HG03095 (cell line): Measurements from ENCODE around the gene FAM117B.
"Not testable (repeated sequence)": the region's sequence is repeated elsewhere in the genome, so short reads cannot be mapped to it uniquely, and the experiment has no call there.

Experiments
- ATAC-seq: cut with Tn5 transposase; IDR thresholded peaks from one replicate; pipeline ENCODE4 v1.9.1; 2021; ENCODE audit warnings: moderate library complexity; ENCODE audit not compliant: unreplicated experiment

FAM117B gene

DNA sequence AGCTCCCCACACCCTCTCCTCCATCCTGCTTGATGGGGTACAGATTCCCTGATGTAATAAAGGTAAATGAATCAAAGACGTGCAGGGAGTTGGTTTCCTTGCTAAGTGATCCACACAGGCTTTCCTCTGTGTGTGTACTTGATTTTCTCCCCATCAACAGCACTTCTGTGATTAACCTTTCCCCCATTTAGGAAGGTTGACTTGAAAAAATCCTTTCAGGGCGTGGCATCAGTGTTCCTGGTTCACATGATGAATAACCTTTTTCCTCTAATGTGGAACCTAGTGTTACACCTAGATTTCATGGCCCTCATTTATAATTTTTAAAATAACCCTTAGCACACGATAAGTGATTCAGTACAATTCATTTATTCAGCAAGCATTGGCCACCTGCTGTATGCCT, 121.8 kb downstream of the FAM117B start:
- ATAC-seq, result no peak

DNA sequence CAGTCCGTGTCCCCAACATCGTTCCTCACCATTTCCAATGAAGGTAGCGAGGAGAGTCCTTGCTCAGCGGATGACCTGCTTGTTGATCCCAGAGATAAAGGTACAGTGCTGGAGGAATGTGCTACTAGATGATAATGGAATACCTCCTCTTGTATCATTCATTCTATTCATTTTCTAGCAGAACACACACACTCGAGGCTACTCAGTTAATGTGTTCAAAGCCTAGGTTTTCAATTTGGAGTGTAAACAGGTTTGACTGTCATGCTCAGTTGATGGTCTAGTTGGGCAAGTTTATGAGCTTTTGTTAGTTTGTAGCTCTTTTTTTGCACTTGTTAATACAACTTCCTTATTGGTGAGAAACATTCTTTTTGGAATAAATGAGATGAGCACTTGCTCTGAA, 122.6 kb downstream of the FAM117B start:
- no peak for ATAC-seq

DNA sequence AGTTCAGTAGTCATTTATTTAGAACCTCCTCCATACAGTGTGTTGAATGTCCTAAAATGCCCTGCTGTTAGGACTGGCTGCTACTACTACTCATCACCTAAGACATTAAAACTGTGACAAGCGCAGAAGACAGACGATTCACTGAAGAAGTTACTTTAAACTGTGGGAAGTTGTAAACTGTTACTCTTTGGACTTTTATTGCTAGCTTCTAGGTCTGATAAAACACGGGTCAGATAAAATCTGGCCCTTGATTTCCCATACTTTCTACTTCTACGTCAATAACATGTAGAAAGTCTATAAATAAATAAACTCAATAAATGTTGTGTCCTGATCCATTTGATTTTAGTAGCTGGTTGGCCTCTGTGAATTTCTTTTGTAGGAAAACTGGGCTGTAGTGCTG, 123.4 kb downstream of the FAM117B start:
- ATAC-seq, result no peak

GRCh38 chr2:202758604-202759003, 123.8 kb downstream of the FAM117B start:
- ATAC-seq, result no peak

GRCh38 chr2:202760848-202761247, 126.1 kb downstream of the FAM117B start:
- ATAC-seq, result no peak

DNA sequence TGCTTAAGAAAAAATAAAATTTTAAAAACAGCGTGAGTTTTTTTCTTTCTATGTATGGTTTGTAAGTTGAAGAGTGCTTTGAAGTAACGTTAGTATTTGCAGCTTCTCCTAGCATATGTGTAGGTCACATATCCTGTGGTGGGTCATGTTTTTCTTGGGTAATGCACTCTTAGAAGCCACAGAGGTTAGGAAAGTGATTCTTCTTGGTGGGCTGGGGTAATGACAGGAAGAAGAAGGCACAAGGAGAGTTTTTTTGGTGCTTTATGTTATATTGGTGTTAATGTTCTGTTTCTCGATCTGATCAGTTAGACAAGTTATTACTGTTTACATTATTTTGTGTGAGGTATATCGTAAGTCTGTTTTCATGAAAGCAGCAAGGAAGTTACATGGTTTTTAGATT, 127.8 kb downstream of the FAM117B start:
- ATAC-seq, result no peak

- no peak for ATAC-seq
Observed at GRCh38 chr2:202763916-202764315, 129.1 kb downstream of the FAM117B start.

DNA sequence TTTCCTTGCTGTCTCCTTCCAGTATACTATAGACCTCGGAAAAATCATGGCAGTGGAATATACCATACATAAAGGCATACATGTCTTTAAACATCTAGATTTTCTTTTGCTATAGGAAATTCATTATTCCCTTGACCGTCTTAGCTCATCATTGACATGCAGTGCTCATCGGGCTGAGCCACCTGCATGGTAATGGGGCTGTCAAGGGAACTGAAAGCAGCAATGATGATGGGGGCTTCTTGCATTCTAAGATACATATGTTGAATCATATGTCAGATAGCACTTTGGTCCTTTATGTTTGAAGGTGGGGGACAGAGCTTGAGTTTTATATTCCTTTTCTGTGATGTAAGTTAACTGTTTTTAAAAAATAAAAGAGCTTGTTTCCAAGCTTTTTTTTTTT, 130.2 kb downstream of the FAM117B start:
- no peak for ATAC-seq

DNA sequence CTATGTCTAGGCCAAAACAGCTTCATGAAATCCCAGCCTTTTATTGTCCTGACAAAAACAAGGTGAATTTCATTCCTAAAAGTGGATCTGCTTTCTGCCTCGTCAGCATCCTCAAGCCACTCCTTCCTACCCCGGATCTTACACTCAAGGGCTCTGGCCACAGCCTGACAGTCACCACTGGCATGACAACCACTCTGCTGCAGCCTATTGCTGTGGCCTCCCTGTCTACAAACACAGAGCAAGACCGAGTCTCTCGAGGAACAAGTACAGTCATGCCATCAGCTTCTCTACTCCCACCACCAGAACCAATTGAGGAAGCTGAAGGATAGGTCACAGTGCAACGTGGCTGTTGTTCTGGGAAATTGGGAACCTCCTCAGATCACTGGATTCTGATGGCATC, 130.7 kb downstream of the FAM117B start:
- ATAC-seq, result no peak

GRCh38 chr2:202768273-202768672, 133.5 kb downstream of the FAM117B start:
- ATAC-seq, result no peak

- ATAC-seq, result no peak
Observed at GRCh38 chr2:202769201-202769600, 134.4 kb downstream of the FAM117B start.

GRCh38 chr2:202771336-202771735, 136.6 kb downstream of the FAM117B start:
- ATAC-seq, result no peak

- ATAC-seq, result no peak
Observed at GRCh38 chr2:202771741-202772460, 137.1 kb downstream of the FAM117B start.

DNA sequence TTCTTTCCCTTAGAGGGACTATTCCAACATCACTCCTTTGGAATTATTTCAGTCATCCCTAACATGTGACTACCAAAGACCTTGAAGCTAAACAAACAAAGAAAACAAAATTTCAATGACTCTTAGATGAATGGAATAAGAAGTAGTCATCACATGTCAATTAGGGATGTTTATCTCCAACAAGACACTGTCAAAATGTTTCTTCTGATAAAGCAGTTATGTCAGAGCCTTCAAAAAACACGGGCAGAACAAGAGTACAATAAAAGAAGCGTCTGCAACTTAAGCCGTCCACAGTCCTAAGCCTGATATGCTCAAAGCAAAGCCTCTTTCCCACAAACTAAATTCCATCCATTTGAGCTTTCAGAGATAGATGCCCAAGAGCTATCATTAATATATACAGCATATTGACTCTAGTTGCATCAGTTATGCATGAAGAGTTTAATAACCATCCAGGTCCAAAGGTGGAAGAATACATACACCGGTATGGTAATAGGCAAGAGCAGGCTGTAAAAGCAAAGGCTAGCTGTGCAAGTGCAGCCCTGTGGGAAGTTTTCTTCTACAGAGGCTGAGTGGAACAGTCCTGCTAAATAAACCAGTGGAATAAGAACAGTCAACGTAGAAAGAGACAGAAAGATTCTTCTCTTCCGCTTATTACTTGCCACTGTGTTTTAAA, 138.7 kb downstream of the FAM117B start:
- no peak for ATAC-seq

- ATAC-seq, result no peak
Observed at GRCh38 chr2:202774104-202774503, 139.3 kb downstream of the FAM117B start.

DNA sequence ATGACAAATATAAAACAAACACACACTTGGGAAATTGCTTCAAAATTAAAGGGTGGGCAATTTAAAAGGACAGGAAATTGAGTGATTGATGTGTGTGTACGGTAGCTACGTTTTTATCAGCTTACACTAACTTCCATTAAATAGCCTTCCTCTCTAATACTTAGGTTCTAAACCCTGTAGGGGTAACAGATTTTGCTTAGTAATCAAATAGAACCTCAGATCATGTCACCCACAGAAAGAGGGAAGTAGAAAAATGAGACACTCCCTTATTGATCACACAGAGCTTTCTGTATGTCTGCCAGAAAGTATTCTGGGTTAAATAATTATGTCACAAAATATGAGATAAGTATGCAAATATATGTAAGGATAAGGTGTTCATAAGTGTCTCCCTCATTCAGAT, 143.4 kb downstream of the FAM117B start:
- no peak for ATAC-seq

DNA sequence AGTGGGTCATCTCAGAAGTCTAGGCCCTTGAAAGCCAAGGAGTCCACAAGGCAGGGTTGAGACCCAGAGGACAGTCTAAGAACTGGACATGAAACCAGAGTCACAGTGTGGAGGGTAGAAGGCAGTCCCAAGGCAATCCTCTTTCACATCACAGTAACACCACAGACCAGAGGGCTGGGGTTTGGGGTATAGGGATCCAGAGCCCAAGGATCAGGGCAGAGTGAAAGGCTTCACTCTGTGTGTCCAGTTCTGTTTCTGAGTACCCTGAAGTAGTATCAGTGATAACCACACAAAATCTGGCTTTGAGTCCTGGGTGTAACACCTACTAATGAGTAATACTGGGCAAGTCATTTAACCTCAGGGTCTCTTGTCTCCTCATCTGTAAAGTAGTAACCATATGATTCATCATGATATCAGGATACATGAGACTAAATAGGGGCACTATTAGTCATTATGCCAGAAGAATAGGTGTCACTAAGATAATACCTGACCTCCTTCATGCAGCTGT, 145.8 kb downstream of the FAM117B start:
- peak; percentile 91 for ATAC-seq

DNA sequence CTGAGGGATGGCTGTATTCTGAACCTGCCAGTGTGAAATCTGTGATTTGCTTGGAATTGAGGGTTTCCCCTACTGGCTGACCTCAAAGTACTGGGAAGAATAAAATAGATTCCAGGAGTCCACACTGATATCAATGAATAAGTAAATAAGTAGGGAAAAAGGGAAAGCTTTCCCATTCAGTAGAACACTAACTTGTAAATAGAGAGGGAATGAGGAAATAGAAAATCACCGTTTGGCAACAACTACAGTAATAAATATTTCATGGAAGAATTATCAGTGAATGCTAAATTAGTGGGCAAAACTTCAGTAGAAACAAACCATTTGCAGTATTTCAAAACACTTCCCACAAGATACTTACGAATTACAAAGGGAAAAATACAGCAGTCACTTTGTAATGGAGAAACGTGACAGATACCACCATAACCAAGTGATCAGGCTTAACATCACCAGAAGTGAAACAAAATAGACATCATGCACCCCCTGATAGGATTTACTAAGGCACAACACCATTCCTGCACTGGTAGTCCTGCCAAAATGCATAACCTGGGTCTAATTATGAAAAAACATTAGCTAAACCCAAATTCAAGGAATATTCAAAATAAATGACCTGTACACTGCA, 148.3 kb downstream of the FAM117B start:
- ATAC-seq, result no peak

DNA sequence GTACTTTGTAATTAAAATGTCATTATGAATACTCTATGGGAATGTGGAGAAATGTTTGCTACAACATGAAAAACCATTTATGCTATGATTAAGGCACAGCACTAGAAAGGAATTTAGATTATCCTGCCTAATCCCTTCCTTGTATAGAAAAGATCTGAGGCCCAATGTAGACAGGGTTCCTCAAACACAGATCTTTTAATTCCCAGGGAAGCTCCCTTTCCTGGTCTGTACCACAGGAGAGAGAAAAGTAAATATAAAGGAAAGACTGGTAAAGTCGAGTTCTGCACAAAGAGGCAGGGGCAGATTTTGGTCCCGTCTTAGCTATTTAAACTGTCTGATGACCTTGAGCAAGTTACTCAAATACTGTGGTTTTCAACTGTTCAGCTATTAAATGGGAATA, 152.1 kb downstream of the FAM117B start:
- no peak for ATAC-seq

GRCh38 chr2:202790676-202791075, 155.9 kb downstream of the FAM117B start:
- no peak for ATAC-seq

DNA sequence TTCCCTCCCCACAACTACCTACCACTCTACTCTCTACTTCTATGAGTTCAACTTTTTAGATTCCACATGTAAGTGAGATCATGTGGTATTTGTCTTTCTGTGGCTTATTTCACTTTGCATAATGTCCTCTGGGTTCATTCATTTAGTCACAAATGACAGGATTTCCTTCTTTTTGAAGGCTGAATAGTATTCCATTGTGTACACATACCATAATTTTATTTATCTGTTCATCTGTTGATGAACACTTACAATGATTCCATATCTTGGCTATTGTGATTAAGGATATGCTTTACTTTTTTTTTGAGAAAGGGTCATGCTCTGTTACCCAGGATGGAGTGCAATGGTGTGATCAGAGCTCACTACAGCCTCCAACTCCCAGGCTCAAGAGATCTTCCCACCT, 163.2 kb downstream of the FAM117B start:
- no peak for ATAC-seq

GRCh38 chr2:202805911-202806310, 171.1 kb downstream of the FAM117B start:
- not testable (repeated sequence) for ATAC-seq
